Measurements from ENCODE around the gene DNAJB13.

DNAJB13 gene

DNA sequence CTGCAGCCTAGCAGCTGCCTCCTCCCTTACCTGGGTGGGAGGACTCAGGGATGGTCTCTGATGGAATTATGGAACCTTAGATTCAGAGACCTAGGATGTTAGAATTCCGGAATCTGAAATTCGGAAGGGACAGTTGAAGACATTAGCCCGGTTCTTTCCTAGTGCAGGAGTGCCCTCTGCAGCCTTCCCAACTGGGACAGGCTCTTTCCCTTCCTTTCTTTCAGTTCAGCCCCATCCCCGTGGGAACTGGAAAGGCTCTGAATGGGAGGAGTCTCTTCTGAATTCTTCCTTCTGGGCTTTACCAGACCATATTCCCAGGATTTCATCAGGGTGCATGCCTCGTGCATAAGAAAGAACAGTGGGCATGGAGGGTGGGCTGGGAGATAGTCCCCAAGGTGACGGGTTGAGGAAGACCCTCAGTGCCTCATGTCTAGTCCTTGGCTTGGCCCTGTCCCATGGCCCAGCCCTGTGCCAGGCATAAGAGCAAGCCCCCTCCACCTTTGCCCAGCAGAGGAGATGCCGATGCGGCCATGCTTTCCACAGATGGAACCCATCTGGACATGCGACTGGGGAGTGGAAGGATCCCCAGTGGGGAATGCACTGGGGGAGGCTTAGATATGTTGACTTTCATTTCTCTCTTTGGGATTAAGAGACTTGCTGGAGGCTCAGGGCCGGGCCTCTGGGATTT lies 14.4 kb downstream of the DNAJB13 start:
- DNase-seq (ENCODE audit: low read depth in 1 of 2, low spot score in 1 of 2): no peak
- Histone ChIP-seq H3K4me3 (replicated peaks; ENCODE audit: insufficient read depth, low read length) (no peak overlapping the region), H3K27ac (replicated peaks) (no peak overlapping the region), H3K27me3 (ENCODE audit: insufficient read depth, poor library complexity, severe bottlenecking) (no peaks in the 10 kb centered on the region)
- TF ChIP-seq, protein P1, sequence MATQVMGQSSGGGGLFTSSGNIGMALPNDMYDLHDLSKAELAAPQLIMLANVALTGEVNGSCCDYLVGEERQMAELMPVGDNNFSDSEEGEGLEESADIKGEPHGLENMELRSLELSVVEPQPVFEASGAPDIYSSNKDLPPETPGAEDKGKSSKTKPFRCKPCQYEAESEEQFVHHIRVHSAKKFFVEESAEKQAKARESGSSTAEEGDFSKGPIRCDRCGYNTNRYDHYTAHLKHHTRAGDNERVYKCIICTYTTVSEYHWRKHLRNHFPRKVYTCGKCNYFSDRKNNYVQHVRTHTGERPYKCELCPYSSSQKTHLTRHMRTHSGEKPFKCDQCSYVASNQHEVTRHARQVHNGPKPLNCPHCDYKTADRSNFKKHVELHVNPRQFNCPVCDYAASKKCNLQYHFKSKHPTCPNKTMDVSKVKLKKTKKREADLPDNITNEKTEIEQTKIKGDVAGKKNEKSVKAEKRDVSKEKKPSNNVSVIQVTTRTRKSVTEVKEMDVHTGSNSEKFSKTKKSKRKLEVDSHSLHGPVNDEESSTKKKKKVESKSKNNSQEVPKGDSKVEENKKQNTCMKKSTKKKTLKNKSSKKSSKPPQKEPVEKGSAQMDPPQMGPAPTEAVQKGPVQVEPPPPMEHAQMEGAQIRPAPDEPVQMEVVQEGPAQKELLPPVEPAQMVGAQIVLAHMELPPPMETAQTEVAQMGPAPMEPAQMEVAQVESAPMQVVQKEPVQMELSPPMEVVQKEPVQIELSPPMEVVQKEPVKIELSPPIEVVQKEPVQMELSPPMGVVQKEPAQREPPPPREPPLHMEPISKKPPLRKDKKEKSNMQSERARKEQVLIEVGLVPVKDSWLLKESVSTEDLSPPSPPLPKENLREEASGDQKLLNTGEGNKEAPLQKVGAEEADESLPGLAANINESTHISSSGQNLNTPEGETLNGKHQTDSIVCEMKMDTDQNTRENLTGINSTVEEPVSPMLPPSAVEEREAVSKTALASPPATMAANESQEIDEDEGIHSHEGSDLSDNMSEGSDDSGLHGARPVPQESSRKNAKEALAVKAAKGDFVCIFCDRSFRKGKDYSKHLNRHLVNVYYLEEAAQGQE (IDR thresholded peaks at IDR 0.05; ENCODE audit: insufficient replicate concordance, low read depth): no peak
- no peak for TF ChIP-seq GABPA (IDR thresholded peaks at IDR 0.05; ENCODE audit: low read depth)

DNA sequence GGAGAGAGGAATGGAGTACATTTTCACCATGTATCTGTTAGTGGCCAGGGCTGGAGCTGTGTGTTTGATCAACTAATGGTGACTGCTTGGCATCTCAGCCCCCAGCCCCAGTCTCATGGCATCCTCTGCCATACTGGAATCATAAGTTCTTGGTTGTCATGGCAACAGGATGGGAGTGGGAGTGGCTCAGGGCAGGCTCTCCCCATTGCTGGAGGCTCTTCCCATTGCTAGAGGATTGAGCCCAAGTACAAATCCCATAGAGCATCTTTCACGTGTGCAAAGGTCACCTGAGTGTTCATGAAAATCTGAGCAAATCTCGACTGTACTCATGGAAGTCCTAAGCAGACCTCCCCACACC lies 14.9 kb downstream of the DNAJB13 start:
- Histone ChIP-seq H3K27me3 (ENCODE audit: insufficient read depth, poor library complexity, severe bottlenecking) (no peaks in the 10 kb centered on the region), H3K27ac (replicated peaks) (no peak overlapping the region), H3K4me3 (replicated peaks; ENCODE audit: insufficient read depth, low read length) (no peak overlapping the region)
- no peak for DNase-seq (ENCODE audit: low read depth in 1 of 2, low spot score in 1 of 2)
- no peak for TF ChIP-seq GABPA (IDR thresholded peaks at IDR 0.05; ENCODE audit: low read depth)
- no peak for TF ChIP-seq POLR2AphosphoS5 (IDR thresholded peaks at IDR 0.05; ENCODE audit: low read depth)
- no peak for TF ChIP-seq SPI1 (IDR thresholded peaks at IDR 0.05; ENCODE audit: borderline replicate concordance, low read depth)
- TF ChIP-seq, protein P2, sequence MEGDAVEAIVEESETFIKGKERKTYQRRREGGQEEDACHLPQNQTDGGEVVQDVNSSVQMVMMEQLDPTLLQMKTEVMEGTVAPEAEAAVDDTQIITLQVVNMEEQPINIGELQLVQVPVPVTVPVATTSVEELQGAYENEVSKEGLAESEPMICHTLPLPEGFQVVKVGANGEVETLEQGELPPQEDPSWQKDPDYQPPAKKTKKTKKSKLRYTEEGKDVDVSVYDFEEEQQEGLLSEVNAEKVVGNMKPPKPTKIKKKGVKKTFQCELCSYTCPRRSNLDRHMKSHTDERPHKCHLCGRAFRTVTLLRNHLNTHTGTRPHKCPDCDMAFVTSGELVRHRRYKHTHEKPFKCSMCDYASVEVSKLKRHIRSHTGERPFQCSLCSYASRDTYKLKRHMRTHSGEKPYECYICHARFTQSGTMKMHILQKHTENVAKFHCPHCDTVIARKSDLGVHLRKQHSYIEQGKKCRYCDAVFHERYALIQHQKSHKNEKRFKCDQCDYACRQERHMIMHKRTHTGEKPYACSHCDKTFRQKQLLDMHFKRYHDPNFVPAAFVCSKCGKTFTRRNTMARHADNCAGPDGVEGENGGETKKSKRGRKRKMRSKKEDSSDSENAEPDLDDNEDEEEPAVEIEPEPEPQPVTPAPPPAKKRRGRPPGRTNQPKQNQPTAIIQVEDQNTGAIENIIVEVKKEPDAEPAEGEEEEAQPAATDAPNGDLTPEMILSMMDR (IDR thresholded peaks at IDR 0.05; ENCODE audit: insufficient read depth, low read length): no peak
- TF ChIP-seq, protein P1 (IDR thresholded peaks at IDR 0.05; ENCODE audit: insufficient replicate concordance, low read depth): no peak

DNA sequence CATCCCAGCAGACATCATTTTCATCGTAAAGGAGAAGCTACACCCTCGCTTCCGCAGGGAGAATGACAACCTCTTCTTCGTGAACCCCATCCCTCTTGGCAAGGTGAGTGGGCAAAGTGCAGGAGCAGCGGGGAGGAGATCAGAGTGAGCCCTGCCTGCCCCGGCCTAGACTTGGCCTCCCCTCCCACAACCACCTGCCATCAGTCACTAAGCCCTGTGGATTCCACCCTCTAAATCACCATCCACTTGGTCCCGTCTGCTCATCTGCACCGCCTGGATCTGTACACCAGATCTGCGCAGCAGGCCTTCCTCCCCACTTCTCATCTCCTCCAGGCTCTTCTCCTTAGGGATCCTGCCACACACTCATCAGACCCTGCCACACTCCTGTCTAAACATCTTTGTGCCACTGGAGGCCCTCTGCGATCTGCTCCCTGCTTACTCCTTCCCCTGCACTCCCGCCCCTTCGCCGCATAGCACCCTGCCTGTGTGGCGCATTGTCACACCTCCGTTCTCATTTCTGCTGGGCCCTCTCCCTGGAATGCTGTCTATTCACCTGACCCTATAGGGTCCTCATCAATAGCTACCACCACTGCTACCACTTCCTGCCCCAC lies 17.6 kb downstream of the DNAJB13 start:
- Histone ChIP-seq H3K27me3 (ENCODE audit: insufficient read depth, poor library complexity, severe bottlenecking) (no peaks in the 10 kb centered on the region), H3K27ac (replicated peaks) (no peak overlapping the region), H3K4me3 (replicated peaks; ENCODE audit: insufficient read depth, low read length) (no peak overlapping the region)
- TF ChIP-seq SPI1 (IDR thresholded peaks at IDR 0.05; ENCODE audit: borderline replicate concordance, low read depth): no peak
- no peak for TF ChIP-seq POLR2AphosphoS5 (IDR thresholded peaks at IDR 0.05; ENCODE audit: low read depth)
- no peak for TF ChIP-seq GABPA (IDR thresholded peaks at IDR 0.05; ENCODE audit: low read depth)
- TF ChIP-seq, protein P1 (IDR thresholded peaks at IDR 0.05; ENCODE audit: insufficient replicate concordance, low read depth): no peak
- TF ChIP-seq, protein P2 (IDR thresholded peaks at IDR 0.05; ENCODE audit: insufficient read depth, low read length): no peak
- no peak for DNase-seq (ENCODE audit: low read depth in 1 of 2, low spot score in 1 of 2)

All from HL-60 (cell line).